Spleen (tissue), 11 donors: ENCODE measurements around the gene SLC44A1. TPM values are rescaled to one million over a fixed set of nuclear protein-coding genes. Genes with fewer than 3 reads are reported as not detected.

ENCODE experiments used
- DNase-seq: peaks from one replicate; pipeline ENCODE4 v3.0.0-alpha.2; 2020
- H3K27ac ChIP-seq, 8 donors: fragments of 200-600 bp; sonication (generic) in 7 of 8; 1 replicate in 4 of 8; 2 replicates in 4 of 8; pipeline versions ENCODE4 v1.5.0 to v1.8.0; 2016 to 2021; ENCODE audit warnings: inconsistent platforms in 4 of 8, mild to moderate bottlenecking in 4 of 8, moderate library complexity in 1 of 8
- H3K27me3 ChIP-seq, 7 donors: fragments of 200-600 bp; sonication (generic) in 6 of 7; replicated peaks in 1 of 7; 1 replicate in 4 of 7; 2 replicates in 3 of 7; pipeline versions ENCODE4 v1.5.0 to v1.8.0; 2016 to 2021; ENCODE audit warnings: inconsistent platforms in 3 of 7, mild to moderate bottlenecking in 1 of 7
- H3K36me3 ChIP-seq, 6 donors: fragments of 200-600 bp; sonication (generic) in 5 of 6; 1 replicate in 4 of 6; 2 replicates in 2 of 6; pipeline versions ENCODE4 v1.5.0 to v1.8.0; 2016 to 2021; ENCODE audit warnings: inconsistent platforms in 2 of 6
- H3K4me1 ChIP-seq, 6 donors: fragments of 200-600 bp; sonication (generic) in 5 of 6; 1 replicate in 3 of 6; 2 replicates in 3 of 6; pipeline versions ENCODE4 v1.5.0 to v1.8.0; 2016 to 2021; ENCODE audit warnings: inconsistent platforms in 3 of 6
- H3K4me3 ChIP-seq, 8 donors: fragments of 200-600 bp; sonication (generic) in 7 of 8; 1 replicate in 4 of 8; 2 replicates in 4 of 8; pipeline versions ENCODE4 v1.5.0 to v1.8.0; 2016 to 2021; ENCODE audit warnings: inconsistent platforms in 4 of 8, mild to moderate bottlenecking in 4 of 8, moderate library complexity in 2 of 8
- H3K9me3 ChIP-seq, 8 donors: fragments of 200-600 bp; sonication (generic) in 7 of 8; 1 replicate in 4 of 8; 2 replicates in 4 of 8; pipeline versions ENCODE4 v1.5.0 to v1.8.0; 2016 to 2021; ENCODE audit warnings: inconsistent platforms in 4 of 8
- CTCF ChIP-seq, 11 experiments: fragments of 200-600 bp in 7 of 11; fragments of 450-650 bp in 4 of 11; sonication (generic) in 4 of 11; IDR thresholded peaks in 8 of 11; conservative IDR thresholded peaks in 3 of 11; 1 replicate in 7 of 11; 2 replicates in 4 of 11; pipeline versions ENCODE4 v1.4.0 to v1.8.0; 2016 to 2021; ENCODE audit warnings: antibody characterized with exemption in 11 of 11, inconsistent platforms in 4 of 11, mild to moderate bottlenecking in 1 of 11
- POLR2A ChIP-seq, 3 donors: fragments of 450-650 bp; IDR thresholded peaks; one replicate each; pipeline ENCODE4 v1.5.1; 2017; ENCODE audit warnings: antibody characterized with exemption in 3 of 3, mild to moderate bottlenecking in 1 of 3
- POLR2AphosphoS5 ChIP-seq, 3 donors: sonication (generic); formaldehyde crosslinking; IDR thresholded peaks; one replicate each; pipeline ENCODE4 v1.5.1; 2017; ENCODE audit warnings: antibody characterized with exemption in 3 of 3
- WGBS, 5 donors: extraction: QIAGEN DNeasy Blood & Tissue Kit in 3 of 5; methylation state at CpG; one replicate each; pipeline versions ENCODE4 v1.1.5 to v1.1.7; 2013 to 2018; 5-methylcytosine and 5-hydroxymethylcytosine counted together
- intact Hi-C: fragments of 100-400 bp; cut with DNase I; formaldehyde crosslinking; loops from one replicate; pipeline ENCODE4 v1.15.0; 2023; ENCODE audit warnings: low total_unique reads
- polyA plus RNA-seq, 3 donors: library from polyadenylated mRNA; stranded (reverse); fragments of 200-250 nt; gene quantifications; one replicate each; pipeline ENCODE4 v1.2.1, GENCODE V29; 2013
- total RNA-seq, 7 donors: library from RNA; depleted of rRNA in 3 of 7; stranded (reverse); fragments of >200 nt in 3 of 7; fragmentation: NEBNext Ultra II Directional in 4 of 7; extraction: Animal tissue kit (Norgen Biotek cat#: 25700) in 4 of 7; gene quantifications; one replicate each; pipeline versions ENCODE4 v1.1.0 to v1.2.1, GENCODE V29; 2016 to 2021
- donor health status: healthy with polysubstance abuse.
- donor health status: DM: no; HTN: no; CAD: no; lungs with moderate emphysema.
- donor health status: DM: no; HTN: no; CAD: no.
- donor health status: Bipolar disorder and iron deficiency.
- donor health status: healthy.
- donor health status: DM: no; HTN: no; CAD: no.
- donor health status: DM: yes; HTN: yes; CAD: no.

SLC44A1 gene
- total and polyA plus RNA-seq, 10 donors = 3.1 to 27.5 (median 21.9) TPM

GRCh38 chr9:105245029-105245890 is 809 bp downstream of the SLC44A1 start:
- Histone ChIP-seq H3K27me3 (no peaks in the 10 kb centered on the region), H3K36me3 (no peaks in the 10 kb centered on the region), H3K4me1 (peaks cover 10 to 58% (median 32%) of the 10 kb centered on the region in 6 donors), H3K4me3 (peak overlapping the region; percentile 59 to 94 (median 90)), H3K9me3 (no peaks in the 10 kb centered on the region), H3K27ac (peak overlapping the region; percentile 37 to 87 (median 83))
- TF ChIP-seq POLR2A (IDR thresholded peaks at IDR 0.05) (peak in 1 of 3 donors; percentile 6), CTCF (IDR thresholded peaks at IDR 0.05 in 8 of 11, conservative IDR thresholded peaks at IDR 0.05 in 3 of 11) (peak in 2 of 11 experiments; percentile 11 to 30), POLR2AphosphoS5 (IDR thresholded peaks at IDR 0.05) (peak in 2 of 3 donors; percentile 70)
- 0 to 1% (median 1%) methylated on average over 52 to 57 of the region's 57 CpGs for WGBS, 5 donors
- DNase-seq = peak; percentile 91
- intact Hi-C loops = loop anchor here (10.0 kb wide), 1 partner anchor 320 kb away; the partner anchor contains the start of gene ABCA1

GRCh38 chr9:105245891-105246161 is 1.4 kb downstream of the SLC44A1 start:
- peak overlapping the region in 7 of 8 donors; percentile 79 to 94 (median 90) for H3K4me3 ChIP-seq
- DNase-seq = no peak
- no peaks in the 10 kb centered on the region for H3K9me3 ChIP-seq
- 14 to 35% (median 20%) methylated on average over 4 of the region's 4 CpGs for WGBS, 5 donors
- TF ChIP-seq CTCF (IDR thresholded peaks at IDR 0.05 in 8 of 11, conservative IDR thresholded peaks at IDR 0.05 in 3 of 11) (no peak), POLR2AphosphoS5 (IDR thresholded peaks at IDR 0.05) (no peak)
- intact Hi-C loops = loop anchor here (10.0 kb wide), 1 partner anchor 321 kb away; the partner anchor contains the start of gene ABCA1
- peak overlapping the region in 7 of 8 donors; percentile 75 to 87 (median 83) for H3K27ac ChIP-seq
- H3K27me3 ChIP-seq = no peaks in the 10 kb centered on the region
- H3K36me3 ChIP-seq = no peaks in the 10 kb centered on the region
- H3K4me1 ChIP-seq = peaks cover 10 to 58% (median 32%) of the 10 kb centered on the region in 6 donors

GRCh38 chr9:105246656-105247173 is 2.3 kb downstream of the SLC44A1 start:
- TF ChIP-seq CTCF (IDR thresholded peaks at IDR 0.05 in 8 of 11, conservative IDR thresholded peaks at IDR 0.05 in 3 of 11) = no peak
- TF ChIP-seq POLR2A (IDR thresholded peaks at IDR 0.05) = no peak
- no peak for TF ChIP-seq POLR2AphosphoS5 (IDR thresholded peaks at IDR 0.05)
- peak overlapping the region in 1 of 8 donors; percentile 90 for H3K4me3 ChIP-seq
- intact Hi-C loops = loop anchor here (10.0 kb wide), 1 partner anchor 322 kb away; the partner anchor contains the start of gene ABCA1
- no peaks in the 10 kb centered on the region for H3K27me3 ChIP-seq
- peak overlapping the region in 1 of 8 donors; percentile 83 for H3K27ac ChIP-seq
- peaks cover 10 to 58% (median 32%) of the 10 kb centered on the region in 6 donors for H3K4me1 ChIP-seq
- no peaks in the 10 kb centered on the region for H3K9me3 ChIP-seq
- no peak for DNase-seq
- no peaks in the 10 kb centered on the region for H3K36me3 ChIP-seq
- 73 to 92% (median 80%) methylated on average over 5 of the region's 5 CpGs for WGBS, 5 donors

- no peaks in the 10 kb centered on the region for H3K36me3 ChIP-seq
- 58 to 83% (median 78%) methylated on average over 3 of the region's 3 CpGs for WGBS, 5 donors
- intact Hi-C loops = loop anchor here (10.0 kb wide), 1 partner anchor 324 kb away; the partner anchor contains the start of gene ABCA1
Observed at GRCh38 chr9:105248691-105249090, 4.2 kb downstream of the SLC44A1 start.

More at GRCh38 chr9:105248691-105249090, 4.2 kb downstream of the SLC44A1 start:
- no peaks in the 10 kb centered on the region for H3K9me3 ChIP-seq
- no peak for DNase-seq
- no peak overlapping the region for H3K4me3 ChIP-seq
- peaks cover 3 to 41% (median 21%) of the 10 kb centered on the region in 6 donors for H3K4me1 ChIP-seq
- TF ChIP-seq CTCF (IDR thresholded peaks at IDR 0.05 in 8 of 11, conservative IDR thresholded peaks at IDR 0.05 in 3 of 11) = no peak
- TF ChIP-seq POLR2A (IDR thresholded peaks at IDR 0.05) = no peak
- TF ChIP-seq POLR2AphosphoS5 (IDR thresholded peaks at IDR 0.05) = no peak
- no peak overlapping the region for H3K27ac ChIP-seq
- H3K27me3 ChIP-seq = no peaks in the 10 kb centered on the region
